GM21360 (cell line): ENCODE data around the gene FBXO22.
A peak's percentile ranks its signal among the peaks of the same experiment; 100 is the strongest.
"Not testable (repeated sequence)": the region's sequence is repeated elsewhere in the genome, so short reads cannot be mapped to it uniquely, and the experiment has no call there.

Source experiments
- ATAC-seq: cut with Tn5 transposase; IDR thresholded peaks from one replicate; pipeline ENCODE4 v1.9.1; 2021; ENCODE audit warnings: mild to moderate bottlenecking, moderate library complexity; ENCODE audit not compliant: unreplicated experiment

FBXO22 gene

DNA sequence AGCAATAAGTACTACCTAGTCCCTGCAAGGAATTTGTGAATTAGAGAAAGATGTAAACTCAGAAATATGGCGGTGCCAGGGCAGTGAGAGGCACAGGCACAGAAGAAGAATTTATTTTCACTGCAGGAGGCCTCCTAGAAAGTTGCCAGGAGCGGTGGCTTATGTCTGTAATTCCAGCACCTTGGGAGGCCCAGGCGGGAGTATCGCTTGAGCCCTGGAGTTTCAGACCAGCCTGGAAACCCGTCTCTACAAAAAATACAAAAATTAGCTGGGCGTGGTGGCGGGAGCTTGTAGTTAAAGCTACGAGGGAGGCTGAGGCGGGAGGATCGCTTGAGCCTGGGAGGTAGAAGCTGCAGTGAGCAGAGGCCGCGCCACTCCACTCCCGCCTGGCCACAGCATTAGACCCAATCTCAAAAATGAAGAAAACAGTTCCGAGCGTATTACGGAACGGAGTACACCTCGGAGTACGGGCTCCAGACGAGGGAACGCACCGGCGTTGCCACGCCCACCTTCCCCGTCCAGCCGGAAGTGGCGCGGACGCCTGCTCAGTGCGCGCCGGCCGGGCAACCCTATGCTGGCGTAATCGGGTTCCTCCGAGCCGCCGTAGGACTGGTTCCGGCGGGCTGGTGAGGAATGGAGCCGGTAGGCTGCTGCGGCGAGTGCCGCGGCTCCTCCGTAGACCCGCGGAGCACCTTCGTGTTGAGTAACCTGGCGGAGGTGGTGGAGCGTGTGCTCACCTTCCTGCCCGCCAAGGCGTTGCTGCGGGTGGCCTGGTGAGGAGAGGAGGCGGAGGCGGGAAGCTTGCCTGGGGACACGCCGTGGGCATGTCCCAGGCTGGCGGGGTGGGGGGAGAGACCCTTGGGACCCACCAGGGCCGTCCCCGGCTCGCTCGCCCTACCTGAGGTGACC is at the start of gene FBXO22:
Gene FBXO22, plus strand, starts transcription at position 548 of the 909 bp plus-strand sequence. Its CDS starts 86 bp downstream, at position 634.
- peak; percentile 90 for ATAC-seq

DNA sequence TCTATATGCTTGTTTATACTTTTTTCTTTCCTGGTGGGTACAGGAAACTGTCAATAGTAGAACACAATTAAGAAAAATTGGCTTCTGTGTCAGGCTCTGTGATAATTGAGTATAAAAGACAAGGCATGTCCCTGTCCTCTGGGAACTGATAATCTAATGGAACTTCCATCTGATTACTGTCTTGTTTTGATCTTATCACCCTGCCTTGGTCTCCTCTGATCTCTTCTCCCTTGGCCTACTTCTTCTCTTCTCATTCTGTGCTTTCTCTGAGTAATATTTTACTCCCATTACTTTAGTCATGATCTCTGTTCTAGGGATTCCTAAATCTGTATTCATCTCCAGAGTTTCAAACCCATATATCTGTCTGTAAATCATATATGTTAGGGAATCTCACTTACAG is 45.8 kb upstream of the FBXO22 start:
- no peak for ATAC-seq

DNA sequence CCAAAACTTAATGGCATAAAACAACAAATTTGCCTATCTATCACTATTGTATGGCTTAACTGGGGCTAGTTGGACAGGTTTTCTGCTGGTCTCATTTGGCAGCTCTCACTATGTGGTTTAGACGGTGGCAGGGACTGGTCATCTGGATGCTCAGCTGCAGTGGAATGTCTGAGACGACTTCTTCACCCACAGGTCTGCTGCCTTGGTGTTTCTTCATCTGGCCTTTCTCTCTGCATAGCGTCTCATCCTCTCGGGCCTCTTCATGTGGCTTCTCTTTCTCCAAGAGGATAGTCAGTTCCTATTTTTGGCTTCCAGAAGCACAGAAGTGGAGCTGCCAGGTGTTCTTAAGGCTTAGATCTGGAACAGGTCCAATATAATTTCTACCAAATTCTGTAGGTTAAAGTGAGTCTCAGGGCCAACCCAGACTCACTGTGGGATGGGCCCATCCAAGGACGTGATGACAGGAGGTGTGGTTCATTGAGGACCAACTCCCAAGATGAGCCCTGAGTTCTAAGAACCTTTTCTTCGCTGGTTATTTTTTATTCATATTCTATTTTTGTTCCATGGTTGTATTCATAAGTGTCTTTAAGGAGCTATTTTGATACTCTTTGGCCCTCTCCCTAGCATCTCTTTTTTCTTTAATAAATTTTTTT is 41.8 kb upstream of the FBXO22 start:
- ATAC-seq: no peak

- ATAC-seq: no peak
These were observed 40.9 kb upstream of the FBXO22 start for GRCh38 chr15:75862796-75863195.

DNA sequence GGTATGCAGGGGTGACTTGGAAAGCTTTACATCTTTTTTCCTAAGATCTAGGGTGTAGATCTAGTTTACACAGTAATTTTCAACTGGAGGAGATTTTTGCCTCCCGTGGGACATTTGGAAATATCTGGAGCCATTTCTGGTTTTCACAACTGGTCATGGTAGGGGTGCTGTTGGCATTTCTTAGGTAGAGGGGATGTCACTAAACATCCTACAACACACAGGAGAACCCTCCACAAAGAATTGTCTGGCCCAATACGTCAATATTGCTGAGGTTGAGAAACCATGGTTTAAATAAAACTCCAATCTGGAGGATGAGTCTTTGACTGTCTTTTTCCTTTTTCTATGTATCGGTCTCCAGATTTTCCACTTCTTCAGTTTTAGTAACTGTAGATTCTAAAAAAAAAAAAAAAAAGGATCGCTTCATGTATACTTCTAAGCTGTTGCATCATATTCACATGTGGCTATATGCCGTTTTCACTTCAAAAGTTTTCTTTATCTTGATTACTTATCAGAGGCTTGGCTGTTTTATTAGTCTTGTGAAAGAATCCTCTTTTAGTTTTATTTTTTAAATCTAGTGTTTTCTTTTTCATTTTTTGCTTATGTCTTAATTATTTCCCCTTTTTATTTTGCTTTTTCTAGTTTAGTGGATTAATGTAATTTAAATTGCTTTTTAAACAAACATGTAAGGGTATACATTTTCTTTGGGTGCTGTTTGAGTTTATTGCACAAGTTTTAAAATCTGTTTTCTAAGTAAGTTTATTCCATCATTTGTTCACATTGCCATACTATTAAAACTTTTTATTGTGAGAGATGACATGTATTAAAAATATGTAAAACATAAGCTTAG is 39.2 kb upstream of the FBXO22 start:
- ATAC-seq: no peak

GRCh38 chr15:75866045-75866444 is 37.6 kb upstream of the FBXO22 start:
- not testable (repeated sequence) for ATAC-seq

DNA sequence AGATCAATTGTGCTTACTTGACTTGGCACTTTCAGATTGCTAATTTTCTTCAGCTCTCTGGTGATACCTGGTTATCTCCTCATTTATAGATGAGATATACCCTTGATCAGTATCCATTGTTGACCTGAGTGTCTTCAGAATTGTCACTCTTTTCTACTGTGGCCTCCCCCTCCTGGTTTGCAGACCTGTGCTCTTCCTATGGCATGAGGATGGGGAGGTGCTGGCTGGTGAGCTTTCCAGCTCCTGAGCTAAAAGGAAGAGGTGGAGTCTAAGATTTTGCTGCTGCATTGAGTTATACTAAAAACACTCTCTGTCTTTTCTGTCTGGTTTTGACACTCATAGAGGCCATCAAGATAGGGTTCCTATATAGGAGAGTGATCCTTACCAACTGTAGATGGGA is 36.8 kb upstream of the FBXO22 start:
- no peak for ATAC-seq

GRCh38 chr15:75867449-75867848 is 36.2 kb upstream of the FBXO22 start:
- ATAC-seq: no peak

DNA sequence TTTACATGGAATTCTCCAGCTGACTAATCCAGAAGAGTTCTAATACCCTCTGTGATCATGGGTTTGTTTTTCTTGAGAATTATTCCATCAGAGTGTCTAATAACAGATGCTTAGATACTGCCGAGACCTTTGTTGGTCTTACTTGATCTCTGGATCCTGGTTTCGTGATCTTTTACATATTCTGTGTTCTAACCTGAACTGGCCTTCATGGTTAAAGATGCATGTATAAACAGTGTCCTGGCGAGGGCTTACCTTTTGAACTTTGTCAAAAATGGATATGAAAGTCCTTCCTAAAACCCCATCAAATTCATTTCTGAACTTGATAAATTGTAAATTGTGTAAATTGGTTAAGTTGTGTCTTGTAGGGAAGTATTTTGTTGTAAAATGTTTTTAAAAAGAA is 35.7 kb upstream of the FBXO22 start:
- ATAC-seq: no peak

DNA sequence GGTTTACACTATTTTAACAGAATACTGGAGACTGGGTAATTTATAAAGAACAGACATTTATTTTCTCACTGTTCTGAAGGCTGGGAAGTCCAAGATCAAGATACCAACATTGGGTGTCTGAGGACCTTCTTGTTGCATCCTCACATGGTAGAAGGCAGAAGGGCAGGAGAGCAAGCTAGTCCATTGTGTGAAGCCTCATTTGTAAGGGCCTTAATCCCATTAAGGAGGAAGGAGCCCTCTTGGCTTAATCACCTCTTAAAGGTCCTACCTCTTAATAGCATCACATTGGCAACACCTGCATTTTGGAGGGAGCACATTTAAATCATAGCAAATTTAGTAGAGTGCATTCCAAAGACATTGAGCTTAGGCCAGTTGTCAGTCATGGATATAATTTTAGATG is 34.2 kb upstream of the FBXO22 start:
- ATAC-seq: no peak

GRCh38 chr15:75871589-75871988 is 32.1 kb upstream of the FBXO22 start:
- ATAC-seq: not testable (repeated sequence)

- no peak for ATAC-seq
These were observed 31.2 kb upstream of the FBXO22 start for GRCh38 chr15:75872403-75872990.

DNA sequence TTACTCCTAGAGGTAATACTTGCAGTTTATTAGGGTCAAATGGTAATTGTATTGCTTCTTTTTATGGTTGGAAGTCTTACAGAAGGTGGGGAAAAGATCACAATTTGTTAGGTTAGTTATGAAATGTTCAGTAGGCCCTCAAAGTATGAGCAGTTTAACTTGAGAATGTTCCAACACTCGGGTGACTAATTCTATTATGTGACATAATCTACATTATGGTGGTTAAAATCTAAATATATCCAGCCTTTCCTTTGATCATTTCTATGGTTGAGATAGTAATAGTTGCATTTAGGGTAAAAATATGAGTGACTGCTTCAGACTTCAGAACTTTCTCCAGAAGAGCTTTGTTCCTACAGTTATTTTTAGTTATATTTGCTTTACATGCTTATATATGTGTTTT is 19.6 kb upstream of the FBXO22 start:
- no peak for ATAC-seq

GRCh38 chr15:75887178-75887577 is 16.5 kb upstream of the FBXO22 start:
- ATAC-seq: no peak

DNA sequence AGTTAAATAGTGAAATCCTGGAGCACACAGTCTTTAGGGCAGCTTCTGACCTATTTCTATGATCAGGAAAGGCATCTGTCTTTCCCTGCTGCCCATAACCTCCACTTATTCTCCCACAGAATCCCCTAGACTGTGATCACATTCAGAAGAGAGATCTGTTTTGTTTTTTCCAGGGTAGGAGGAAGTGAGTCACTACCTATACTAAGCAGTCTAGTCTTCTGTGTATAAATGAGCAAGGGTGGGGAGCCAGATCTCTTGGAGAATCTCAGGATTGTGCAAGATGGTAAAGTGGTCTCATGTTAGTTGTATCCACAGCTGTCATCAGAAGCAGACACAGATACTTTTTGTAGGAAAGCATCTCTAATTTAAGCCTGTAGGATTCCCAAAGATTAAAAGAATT is 11.8 kb upstream of the FBXO22 start:
- no peak for ATAC-seq

DNA sequence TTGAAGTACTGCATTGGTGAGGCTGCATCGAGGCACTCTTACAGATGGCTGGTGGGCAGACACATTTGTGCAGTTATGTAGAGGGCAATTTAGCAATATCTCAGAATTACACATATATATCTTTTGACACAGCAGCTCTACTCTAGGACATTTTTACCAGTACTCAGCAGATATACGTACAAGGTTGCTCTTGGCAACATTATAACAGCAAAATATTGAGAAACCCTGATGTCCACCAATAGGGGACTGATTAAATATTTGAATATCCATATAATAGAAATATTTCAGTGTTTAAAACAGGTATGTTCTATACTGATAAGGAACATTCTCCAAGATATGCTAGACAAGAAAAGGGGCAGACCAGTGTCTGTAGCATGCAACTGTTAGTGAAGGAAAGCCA is 7.9 kb upstream of the FBXO22 start:
- ATAC-seq: no peak

- no peak for ATAC-seq
These were observed 3.1 kb upstream of the FBXO22 start for GRCh38 chr15:75900577-75900976.

- no peak for ATAC-seq
These were observed 1.5 kb upstream of the FBXO22 start for GRCh38 chr15:75902129-75902557.

GRCh38 chr15:75905231-75905630 is 1.6 kb downstream of the FBXO22 start:
- ATAC-seq: no peak

GRCh38 chr15:75910355-75910754 is 6.7 kb downstream of the FBXO22 start:
- not testable (repeated sequence) for ATAC-seq

DNA sequence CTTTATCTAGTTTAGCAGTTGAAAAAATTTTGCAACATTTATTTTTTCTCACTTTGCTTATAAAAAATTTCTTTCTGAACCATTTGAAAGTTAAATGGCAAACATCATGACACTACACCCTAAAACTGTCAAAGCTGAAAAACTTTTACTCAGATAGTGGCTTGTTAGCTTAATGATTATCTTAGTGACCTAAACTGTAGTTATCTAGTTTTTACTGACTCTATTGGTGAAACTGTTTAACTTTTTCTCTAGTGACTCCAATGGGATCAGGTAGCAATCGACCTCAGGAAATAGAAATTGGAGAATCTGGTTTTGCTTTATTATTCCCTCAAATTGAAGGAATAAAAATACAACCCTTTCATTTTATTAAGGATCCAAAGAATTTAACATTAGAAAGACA is 13.3 kb downstream of the FBXO22 start:
- no peak for ATAC-seq
